Ishikawa (cell line): ENCODE results near the gene COQ3.

Source experiments
- CEBPB ChIP-seq: IDR thresholded peaks from 2 replicates; pipeline ENCODE4 v1.6.1; 2012
- CREB1 ChIP-seq: IDR thresholded peaks from 2 replicates; pipeline ENCODE4 v1.6.1; 2012; ENCODE audit warnings: low read depth
- EGR1 ChIP-seq: IDR thresholded peaks from 2 replicates; pipeline ENCODE4 v1.6.1; 2012
- EP300 ChIP-seq: IDR thresholded peaks from 2 replicates; pipeline ENCODE4 v1.6.1; 2012; ENCODE audit warnings: borderline replicate concordance
- FOXM1 ChIP-seq: IDR thresholded peaks from 2 replicates; pipeline ENCODE4 v1.6.1; 2012; ENCODE audit warnings: low read depth, borderline replicate concordance
- MAX ChIP-seq: IDR thresholded peaks from 2 replicates; pipeline ENCODE4 v1.6.1; 2012
- NFIC ChIP-seq: IDR thresholded peaks from 2 replicates; pipeline ENCODE4 v1.6.1; 2012
- RAD21 ChIP-seq: IDR thresholded peaks from 2 replicates; pipeline ENCODE4 v1.6.1; 2012; ENCODE audit warnings: low read depth
- REST ChIP-seq: IDR thresholded peaks from 2 replicates; pipeline ENCODE4 v1.6.1; 2012; ENCODE audit warnings: low read depth, mild to moderate bottlenecking
- TAF1 ChIP-seq: IDR thresholded peaks from 2 replicates; pipeline ENCODE4 v1.6.1; 2012; ENCODE audit warnings: low read depth, mild to moderate bottlenecking
- TCF12 ChIP-seq: IDR thresholded peaks from 2 replicates; pipeline ENCODE4 v1.6.1; 2012; ENCODE audit warnings: low read depth
- TEAD4 ChIP-seq: IDR thresholded peaks from 2 replicates; pipeline ENCODE4 v1.6.1; 2012
- USF1 ChIP-seq: IDR thresholded peaks from 2 replicates; pipeline ENCODE4 v1.6.1; 2012
- YY1 ChIP-seq: IDR thresholded peaks from 2 replicates; pipeline ENCODE4 v1.6.1; 2012; ENCODE audit warnings: low read depth
- ZBTB7A ChIP-seq: IDR thresholded peaks from 2 replicates; pipeline ENCODE4 v1.6.1; 2012; ENCODE audit warnings: low read depth

Gene COQ3

GRCh38 chr6:99422912-99423311 lies 28.9 kb upstream of the COQ3 start:
- TF ChIP-seq MAX, result no peak
- no peak for TF ChIP-seq YY1
- TF ChIP-seq REST, result no peak
- TF ChIP-seq EP300, result no peak
- TF ChIP-seq TEAD4, result no peak
- TF ChIP-seq TAF1, result no peak
- TF ChIP-seq TCF12, result no peak
- no peak for TF ChIP-seq CEBPB
- no peak for TF ChIP-seq FOXM1
- TF ChIP-seq CREB1, result no peak
- TF ChIP-seq USF1, result no peak
- TF ChIP-seq EGR1, result no peak
- TF ChIP-seq ZBTB7A, result no peak

GRCh38 chr6:99416892-99417767 lies 23.1 kb upstream of the COQ3 start:
- TF ChIP-seq USF1, result no peak
- TF ChIP-seq TAF1, result no peak
- TF ChIP-seq REST, result no peak
- no peak for TF ChIP-seq YY1
- TF ChIP-seq EGR1, result no peak
- no peak for TF ChIP-seq TEAD4
- no peak for TF ChIP-seq MAX
- no peak for TF ChIP-seq FOXM1
- TF ChIP-seq CREB1, result no peak
- TF ChIP-seq CEBPB, result no peak
- TF ChIP-seq EP300, result no peak
- no peak for TF ChIP-seq ZBTB7A
- TF ChIP-seq TCF12, result no peak

- TF ChIP-seq NFIC, result no peak
Observed at GRCh38 chr6:99416226-99416625, 22.2 kb upstream of the COQ3 start.

- TF ChIP-seq REST (no peak), TEAD4 (no peak), USF1 (no peak), ZBTB7A (no peak), TCF12 (no peak), RAD21 (no peak), MAX (no peak), TAF1 (no peak), CREB1 (no peak), CEBPB (no peak), NFIC (no peak), EP300 (no peak), YY1 (no peak), EGR1 (no peak), FOXM1 (no peak)
Observed at GRCh38 chr6:99415446-99415845, 21.5 kb upstream of the COQ3 start.
